ENCODE data around the gene DNAI4. TPM values are rescaled to one million over a fixed set of nuclear protein-coding genes. Genes with fewer than 3 reads are reported as not detected.

The DNAI4 gene
- total and polyA plus RNA-seq, 2 donors (not counting 3 experiments of a cell fraction or from before 2014, with no cell fraction given) = 0.51 to 3.3 TPM

DNA sequence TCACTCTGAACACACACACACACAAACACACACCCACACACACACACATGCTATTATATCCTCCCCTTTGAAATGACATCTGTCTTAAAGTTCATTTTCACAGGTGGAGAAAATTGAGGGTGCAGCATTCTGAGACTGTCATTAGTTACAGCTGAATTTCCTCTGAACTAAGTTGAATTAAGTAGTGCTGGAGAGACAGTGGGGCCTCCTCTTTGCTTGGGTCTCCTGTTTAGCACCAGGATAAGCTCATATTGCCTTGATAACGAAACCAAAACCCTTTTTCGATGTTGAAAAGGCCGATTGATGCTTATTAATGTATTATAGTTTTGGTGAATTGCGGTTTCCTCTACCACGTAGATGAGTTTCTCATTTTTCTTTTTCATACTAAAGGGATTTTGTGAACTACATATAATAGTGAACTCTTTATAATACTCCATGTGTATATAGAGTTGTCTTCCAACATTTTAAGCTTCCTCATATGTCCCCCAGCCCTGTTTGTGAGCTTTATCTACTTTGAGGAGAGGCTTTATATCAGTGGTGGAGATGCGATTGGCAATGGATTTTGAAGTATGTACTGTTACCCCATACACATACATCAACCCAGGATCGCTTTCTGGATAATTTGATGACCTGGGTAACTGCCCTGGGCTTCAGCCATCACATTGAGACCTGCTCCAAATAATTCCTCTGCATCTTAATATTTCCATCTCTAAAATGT lies 155.0 kb downstream of the DNAI4 start:
- BruUV-seq (replicated peaks) = no TSS peak
- no peaks in the 10 kb centered on the region for H3K27me3 ChIP-seq (ENCODE audit: control insufficient read depth in 2 of 2, insufficient read depth in 2 of 2, low read length in 2 of 2)
- H3K79me2 ChIP-seq (ENCODE audit: control insufficient read depth, insufficient read depth, low read length) = no peaks in the 10 kb centered on the region
- no peaks in the 10 kb centered on the region for H3K4me1 ChIP-seq (ENCODE audit: control insufficient read depth, extremely low read depth, insufficient read depth, low read length)
- H4K20me1 ChIP-seq (replicated peaks; ENCODE audit: control insufficient read depth, extremely low read depth, insufficient read depth, low read length) = no peaks in the 10 kb centered on the region
- no peaks in the 10 kb centered on the region for H3K36me3 ChIP-seq (ENCODE audit: control insufficient read depth in 2 of 2, extremely low read depth in 1 of 2, insufficient read depth in 2 of 2, low read length in 2 of 2)
- no peaks in the 10 kb centered on the region for H3K9me3 ChIP-seq (replicated peaks; ENCODE audit: control insufficient read depth, insufficient read depth, low read length)
- ChIA-PET POLR2A (no interaction called here), CTCF (interaction anchor here (1.2 to 1.3 kb wide), 2 partner anchors 380 to 442 kb away, joined by 4 to 5 read pairs; no protein-coding TSS in a partner anchor)
- H2AFZ ChIP-seq (ENCODE audit: low read depth, low read length) = no peak overlapping the region
- no peaks in the 10 kb centered on the region for H3K9me1 ChIP-seq (replicated peaks; ENCODE audit: control insufficient read depth, extremely low read depth, insufficient read depth, low read length)
- DNase-seq (ENCODE audit: low read depth, low spot score) (no peak), FAIRE-seq (no peak)
- intact Hi-C loops (cut with micrococcal nuclease) = loop anchor here (5.0 to 10.0 kb wide), 2 partner anchors 228 to 735 kb away; no protein-coding TSS in a partner anchor
- H3K27ac ChIP-seq (ENCODE audit: insufficient read depth, low read depth, low read length) = no peak overlapping the region
- dilution Hi-C loops (cut with MboI; ENCODE audit: extremely low pct_ligation_motif_present, low sequenced_read_pairs) = no loop called here
- H3K4me3 ChIP-seq (replicated peaks in 1 of 3; ENCODE audit: insufficient read depth in 1 of 3, low read depth in 1 of 3, low read length in 3 of 3) = no peak overlapping the region
- no peak overlapping the region for H3K9ac ChIP-seq (replicated peaks; ENCODE audit: extremely low read depth, insufficient read depth, low read length)
- no peak overlapping the region for H3K4me2 ChIP-seq (ENCODE audit: insufficient read depth, low read length)
- no peak for TF ChIP-seq MYC (IDR thresholded peaks at IDR 0.05; ENCODE audit: low read depth, low read length)
- TF ChIP-seq, protein P1, sequence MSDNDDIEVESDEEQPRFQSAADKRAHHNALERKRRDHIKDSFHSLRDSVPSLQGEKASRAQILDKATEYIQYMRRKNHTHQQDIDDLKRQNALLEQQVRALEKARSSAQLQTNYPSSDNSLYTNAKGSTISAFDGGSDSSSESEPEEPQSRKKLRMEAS (IDR thresholded peaks at IDR 0.05; ENCODE audit: insufficient read depth, insufficient read length) = no peak
- no peak for TF ChIP-seq JUN (IDR thresholded peaks at IDR 0.05; ENCODE audit: borderline replicate concordance, insufficient read depth, insufficient read length, low read depth)
- no peak for TF ChIP-seq POLR2A (IDR thresholded peaks at IDR 0.05; ENCODE audit: low read depth, low read length)
- no peak for TF ChIP-seq POLR2AphosphoS5 (IDR thresholded peaks at IDR 0.05; ENCODE audit: insufficient read depth, low read depth, low read length)
- no peak for TF ChIP-seq EZH2 (IDR thresholded peaks at IDR 0.05; ENCODE audit: borderline replicate concordance, low read depth, low read length, severe bottlenecking)
- no peak for TF ChIP-seq GATA2 (IDR thresholded peaks at IDR 0.05; ENCODE audit: insufficient read depth, insufficient read length, low read depth, low read length)
- no peak for TF ChIP-seq FOS (IDR thresholded peaks at IDR 0.05; ENCODE audit: borderline replicate concordance, insufficient read depth, low read length)
- TF ChIP-seq, protein P2, sequence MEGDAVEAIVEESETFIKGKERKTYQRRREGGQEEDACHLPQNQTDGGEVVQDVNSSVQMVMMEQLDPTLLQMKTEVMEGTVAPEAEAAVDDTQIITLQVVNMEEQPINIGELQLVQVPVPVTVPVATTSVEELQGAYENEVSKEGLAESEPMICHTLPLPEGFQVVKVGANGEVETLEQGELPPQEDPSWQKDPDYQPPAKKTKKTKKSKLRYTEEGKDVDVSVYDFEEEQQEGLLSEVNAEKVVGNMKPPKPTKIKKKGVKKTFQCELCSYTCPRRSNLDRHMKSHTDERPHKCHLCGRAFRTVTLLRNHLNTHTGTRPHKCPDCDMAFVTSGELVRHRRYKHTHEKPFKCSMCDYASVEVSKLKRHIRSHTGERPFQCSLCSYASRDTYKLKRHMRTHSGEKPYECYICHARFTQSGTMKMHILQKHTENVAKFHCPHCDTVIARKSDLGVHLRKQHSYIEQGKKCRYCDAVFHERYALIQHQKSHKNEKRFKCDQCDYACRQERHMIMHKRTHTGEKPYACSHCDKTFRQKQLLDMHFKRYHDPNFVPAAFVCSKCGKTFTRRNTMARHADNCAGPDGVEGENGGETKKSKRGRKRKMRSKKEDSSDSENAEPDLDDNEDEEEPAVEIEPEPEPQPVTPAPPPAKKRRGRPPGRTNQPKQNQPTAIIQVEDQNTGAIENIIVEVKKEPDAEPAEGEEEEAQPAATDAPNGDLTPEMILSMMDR (IDR thresholded peaks at IDR 0.05; ENCODE audit: extremely low read depth in 1 of 2, insufficient read depth in 1 of 2, low read depth in 1 of 2, low read length in 2 of 2) = no peak

Data from endothelial cell of umbilical vein (primary cell).